NCI-H2196 treated with DMSO at 0.1 percent for 48 hours (cell line): ENCODE results near the gene ANKRD31.

Experiments
- DNase-seq: peaks from one replicate; lab custom pipeline; 2025; ENCODE audit not compliant: unreplicated experiment; lab: John Stamatoyannopoulos, UW

ANKRD31 gene

DNA sequence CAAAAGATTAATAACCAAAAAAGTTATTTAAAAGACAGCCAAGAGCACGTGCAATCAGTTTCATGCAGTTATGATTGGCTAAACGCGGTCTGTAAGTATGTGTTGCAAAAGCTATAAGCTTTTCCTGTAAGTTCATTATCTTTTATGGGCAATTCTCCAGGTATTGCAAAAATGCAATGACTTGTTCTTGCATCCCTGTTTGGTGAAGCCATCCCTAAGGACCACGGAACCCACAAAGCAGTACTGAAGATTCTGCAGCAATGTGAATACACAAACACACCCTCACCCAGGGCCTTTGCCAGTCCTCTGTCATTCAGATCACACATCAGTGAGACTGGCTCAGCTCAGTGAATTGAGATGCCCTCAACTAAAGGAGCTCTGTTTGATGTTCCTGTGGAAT, 195.7 kb downstream of the ANKRD31 start:
- no peak for DNase-seq

DNA sequence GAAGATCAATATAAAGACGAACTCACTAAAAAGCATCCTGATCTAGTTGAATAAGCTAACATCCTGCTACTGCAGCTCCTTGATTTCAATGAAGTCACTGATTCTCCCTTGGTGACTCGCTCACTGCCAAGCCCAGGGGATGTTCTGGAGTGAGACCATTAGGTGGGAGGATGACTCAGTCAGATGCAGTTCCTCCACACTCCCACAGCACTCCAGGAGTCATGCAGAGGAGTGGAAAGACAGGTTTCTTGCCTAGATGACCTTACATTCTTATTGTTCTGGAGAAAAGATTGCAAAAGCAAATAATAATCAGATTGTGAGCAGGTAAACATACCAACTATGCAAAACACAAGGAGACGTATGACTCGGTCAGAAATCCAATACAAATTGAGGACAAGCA, 199.6 kb downstream of the ANKRD31 start:
- no peak for DNase-seq

- DNase-seq: no peak
Observed at GRCh38 chr5:75034137-75034739, 202.4 kb downstream of the ANKRD31 start.

- DNase-seq: no peak
Observed at GRCh38 chr5:75031366-75031765, 205.3 kb downstream of the ANKRD31 start.

- no peak for DNase-seq
Observed at GRCh38 chr5:75028090-75028489, 208.6 kb downstream of the ANKRD31 start.

DNA sequence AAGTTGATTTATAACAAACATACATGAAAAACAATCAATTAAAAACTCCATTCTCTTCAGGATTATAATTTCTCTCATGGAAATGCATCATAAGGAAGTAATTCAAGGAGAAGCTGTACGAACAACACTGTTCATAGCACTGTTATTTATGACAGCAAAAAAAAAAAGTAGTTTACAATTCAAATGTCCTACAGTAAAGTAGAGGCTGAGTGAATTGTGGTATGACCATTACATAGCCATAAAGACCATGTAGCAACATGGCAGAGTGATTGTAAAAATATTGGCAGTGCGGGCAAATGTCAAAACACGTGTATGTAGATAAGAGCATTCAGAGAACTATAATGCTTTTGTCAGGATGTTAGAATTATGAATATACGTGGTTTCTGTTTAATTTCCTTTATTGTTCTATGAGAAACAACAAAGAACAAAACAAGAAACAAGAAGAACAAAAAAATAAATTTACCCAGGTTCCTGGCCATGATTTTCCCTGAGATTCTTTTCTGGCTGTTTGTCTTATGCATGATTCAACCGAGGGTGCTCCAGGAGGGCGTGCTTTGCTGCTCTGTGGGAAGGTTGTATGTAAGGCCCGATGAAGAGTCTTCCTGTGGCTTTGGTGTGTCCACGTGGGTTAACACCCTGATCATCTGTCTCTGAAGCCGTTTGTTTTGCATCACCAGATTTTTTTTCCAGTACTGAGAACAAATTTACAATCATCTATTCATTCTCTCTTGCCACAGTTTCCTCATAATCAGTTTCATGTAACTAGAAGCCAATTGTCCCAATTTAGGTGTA, 213.1 kb downstream of the ANKRD31 start:
- no peak for DNase-seq

GRCh38 chr5:75021800-75022199, 214.9 kb downstream of the ANKRD31 start:
- no peak for DNase-seq

DNA sequence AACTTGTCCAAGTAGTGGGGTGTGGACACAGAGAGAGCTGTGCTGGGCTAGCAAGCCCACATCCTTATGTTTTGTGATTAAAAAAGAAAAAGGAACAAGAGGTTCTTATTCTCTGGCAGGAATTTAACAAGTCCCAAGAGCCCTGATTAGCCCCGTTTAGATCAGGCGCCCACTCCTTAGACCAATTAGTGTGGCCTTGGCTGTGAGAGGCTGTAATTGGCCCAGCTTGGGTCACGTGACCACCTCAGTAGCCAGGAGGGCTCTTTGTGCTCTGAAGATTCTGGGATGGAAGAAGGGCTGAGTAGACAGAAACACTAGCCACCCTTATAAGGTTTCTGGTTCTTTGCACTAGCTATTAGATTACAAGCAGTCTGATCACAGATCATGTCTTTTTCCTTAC, 215.5 kb downstream of the ANKRD31 start:
- DNase-seq: no peak

- DNase-seq: no peak
Observed at GRCh38 chr5:75020016-75020656, 216.5 kb downstream of the ANKRD31 start.

- DNase-seq: no peak
Observed at GRCh38 chr5:75018805-75019587, 217.7 kb downstream of the ANKRD31 start.
